SK-N-SH treated with all-trans-retinoic acid at 6 μM for 48 hours (cell line): ENCODE data around the gene BRSK1.

Source experiments
- BACH2 ChIP-seq: fragments of 250-450 bp; sonication (Bioruptor Pico); IDR thresholded peaks from 2 replicates; pipeline ENCODE4 v1.9.0; 2021; ENCODE audit warnings: mild to moderate bottlenecking, borderline replicate concordance
- GLIS3 ChIP-seq: fragments of 250-450 bp; sonication (Bioruptor Pico); IDR thresholded peaks from 2 replicates; pipeline ENCODE4 v1.5.0; 2020; ENCODE audit warnings: mild to moderate bottlenecking, moderate library complexity
- OSR1 ChIP-seq: fragments of 250-450 bp; sonication (Bioruptor Pico); IDR thresholded peaks from 2 replicates; pipeline ENCODE4 v1.8.0; 2022; ENCODE audit warnings: moderate library complexity, mild to moderate bottlenecking, inconsistent platforms
- PPARA ChIP-seq: fragments of 250-450 bp; sonication (Bioruptor Pico); IDR thresholded peaks from 2 replicates; pipeline ENCODE4 v1.5.0; 2020; ENCODE audit warnings: mild to moderate bottlenecking, borderline replicate concordance
- RARB ChIP-seq: fragments of 250-450 bp; sonication (Bioruptor Pico); IDR thresholded peaks from 2 replicates; pipeline ENCODE4 v1.8.0; 2021; ENCODE audit warnings: mild to moderate bottlenecking, moderate library complexity
- SNAI2 ChIP-seq: fragments of 250-450 bp; sonication (Bioruptor Pico); IDR thresholded peaks from 2 replicates; pipeline ENCODE4 v1.5.0; 2020; ENCODE audit warnings: mild to moderate bottlenecking, moderate library complexity
- TCF4 ChIP-seq: fragments of 250-450 bp; sonication (Bioruptor Pico); IDR thresholded peaks from 2 replicates; pipeline ENCODE4 v1.8.0; 2021; ENCODE audit warnings: mild to moderate bottlenecking, moderate library complexity, borderline replicate concordance
- TOX ChIP-seq: fragments of 250-450 bp; sonication (Bioruptor Pico); IDR thresholded peaks from 2 replicates; pipeline ENCODE4 v1.8.0; 2021; ENCODE audit warnings: mild to moderate bottlenecking, moderate library complexity, borderline replicate concordance
- ZFP3 ChIP-seq: fragments of 250-450 bp; sonication (Bioruptor Pico); IDR thresholded peaks from 2 replicates; pipeline ENCODE4 v1.5.0; 2020; ENCODE audit warnings: mild to moderate bottlenecking, moderate library complexity
- ZFP30 ChIP-seq: fragments of 450-650 bp; formaldehyde crosslinking; IDR thresholded peaks from 2 replicates; pipeline ENCODE4 v1.5.0; 2022; ENCODE audit warnings: mild to moderate bottlenecking, moderate library complexity
- TF ChIP-seq, protein P1 (sequence below): fragments of 250-450 bp; sonication (Bioruptor Pico); IDR thresholded peaks from 2 replicates; pipeline ENCODE4 v1.5.1; 2020; ENCODE audit warnings: low read depth, mild to moderate bottlenecking, moderate library complexity
- TF ChIP-seq, protein P2 (sequence below): fragments of 250-450 bp; sonication (Bioruptor Pico); IDR thresholded peaks from 2 replicates; pipeline ENCODE4 v1.5.0; 2020; ENCODE audit warnings: mild to moderate bottlenecking, moderate library complexity
- TF ChIP-seq, protein P3 (sequence below): fragments of 250-450 bp; sonication (Bioruptor Pico); IDR thresholded peaks from 2 replicates; pipeline ENCODE4 v1.8.0; 2020; ENCODE audit warnings: mild to moderate bottlenecking, moderate library complexity, borderline replicate concordance

DNA sequence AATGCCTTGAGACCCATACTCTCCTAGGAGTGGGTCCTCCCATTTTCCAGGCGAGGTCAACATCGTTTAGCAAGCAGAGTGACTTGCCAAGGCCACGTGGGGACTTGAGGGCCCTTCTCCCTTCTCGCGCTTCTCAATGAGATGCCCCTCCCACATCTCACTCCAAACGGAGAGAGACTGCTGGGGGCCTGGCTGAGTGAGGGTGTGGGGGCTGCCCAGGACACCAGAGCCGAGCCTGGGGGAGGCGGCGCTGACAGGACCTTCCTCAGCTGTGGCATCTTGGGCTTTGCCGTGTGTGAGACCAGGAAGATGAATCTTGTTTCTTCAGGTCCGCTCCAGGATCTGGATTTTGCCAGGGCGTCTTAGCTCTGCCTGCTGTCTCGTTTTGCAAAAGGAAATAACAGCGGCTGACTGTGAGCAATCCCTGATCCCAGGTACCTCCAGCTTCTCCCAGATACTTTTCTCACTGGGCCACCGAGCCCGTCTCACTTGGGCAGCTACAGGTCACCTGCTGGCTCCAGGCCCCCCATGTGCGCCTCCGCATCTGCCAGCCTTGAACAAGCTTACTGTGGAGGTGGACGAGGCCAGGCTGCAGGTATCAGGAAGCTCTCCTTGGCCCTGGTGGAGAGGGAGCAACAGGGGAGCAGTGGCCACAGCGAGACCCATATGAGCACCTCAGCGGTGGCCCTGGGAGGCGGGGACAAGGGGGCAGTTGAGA, 64.7 kb downstream of the BRSK1 start:
- no peak for TF ChIP-seq GLIS3
- TF ChIP-seq, protein P1, sequence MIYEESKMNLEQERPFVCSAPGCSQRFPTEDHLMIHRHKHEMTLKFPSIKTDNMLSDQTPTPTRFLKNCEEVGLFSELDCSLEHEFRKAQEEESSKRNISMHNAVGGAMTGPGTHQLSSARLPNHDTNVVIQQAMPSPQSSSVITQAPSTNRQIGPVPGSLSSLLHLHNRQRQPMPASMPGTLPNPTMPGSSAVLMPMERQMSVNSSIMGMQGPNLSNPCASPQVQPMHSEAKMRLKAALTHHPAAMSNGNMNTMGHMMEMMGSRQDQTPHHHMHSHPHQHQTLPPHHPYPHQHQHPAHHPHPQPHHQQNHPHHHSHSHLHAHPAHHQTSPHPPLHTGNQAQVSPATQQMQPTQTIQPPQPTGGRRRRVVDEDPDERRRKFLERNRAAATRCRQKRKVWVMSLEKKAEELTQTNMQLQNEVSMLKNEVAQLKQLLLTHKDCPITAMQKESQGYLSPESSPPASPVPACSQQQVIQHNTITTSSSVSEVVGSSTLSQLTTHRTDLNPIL (CRISPR knock-in tag), result no peak
- TF ChIP-seq SNAI2 (CRISPR knock-in tag), result no peak
- TF ChIP-seq PPARA (CRISPR knock-in tag), result no peak
- no peak for TF ChIP-seq ZFP3 (CRISPR knock-in tag)
- no peak for TF ChIP-seq RARB (CRISPR knock-in tag)
- no peak for TF ChIP-seq ZFP30 (CRISPR knock-in tag)
- no peak for TF ChIP-seq TOX (CRISPR knock-in tag)
- TF ChIP-seq BACH2 (CRISPR knock-in tag), result no peak
- TF ChIP-seq, protein P2, sequence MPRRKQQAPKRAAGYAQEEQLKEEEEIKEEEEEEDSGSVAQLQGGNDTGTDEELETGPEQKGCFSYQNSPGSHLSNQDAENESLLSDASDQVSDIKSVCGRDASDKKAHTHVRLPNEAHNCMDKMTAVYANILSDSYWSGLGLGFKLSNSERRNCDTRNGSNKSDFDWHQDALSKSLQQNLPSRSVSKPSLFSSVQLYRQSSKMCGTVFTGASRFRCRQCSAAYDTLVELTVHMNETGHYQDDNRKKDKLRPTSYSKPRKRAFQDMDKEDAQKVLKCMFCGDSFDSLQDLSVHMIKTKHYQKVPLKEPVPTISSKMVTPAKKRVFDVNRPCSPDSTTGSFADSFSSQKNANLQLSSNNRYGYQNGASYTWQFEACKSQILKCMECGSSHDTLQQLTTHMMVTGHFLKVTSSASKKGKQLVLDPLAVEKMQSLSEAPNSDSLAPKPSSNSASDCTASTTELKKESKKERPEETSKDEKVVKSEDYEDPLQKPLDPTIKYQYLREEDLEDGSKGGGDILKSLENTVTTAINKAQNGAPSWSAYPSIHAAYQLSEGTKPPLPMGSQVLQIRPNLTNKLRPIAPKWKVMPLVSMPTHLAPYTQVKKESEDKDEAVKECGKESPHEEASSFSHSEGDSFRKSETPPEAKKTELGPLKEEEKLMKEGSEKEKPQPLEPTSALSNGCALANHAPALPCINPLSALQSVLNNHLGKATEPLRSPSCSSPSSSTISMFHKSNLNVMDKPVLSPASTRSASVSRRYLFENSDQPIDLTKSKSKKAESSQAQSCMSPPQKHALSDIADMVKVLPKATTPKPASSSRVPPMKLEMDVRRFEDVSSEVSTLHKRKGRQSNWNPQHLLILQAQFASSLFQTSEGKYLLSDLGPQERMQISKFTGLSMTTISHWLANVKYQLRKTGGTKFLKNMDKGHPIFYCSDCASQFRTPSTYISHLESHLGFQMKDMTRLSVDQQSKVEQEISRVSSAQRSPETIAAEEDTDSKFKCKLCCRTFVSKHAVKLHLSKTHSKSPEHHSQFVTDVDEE (CRISPR knock-in tag), result no peak
- no peak for TF ChIP-seq OSR1 (CRISPR knock-in tag)
- TF ChIP-seq, protein P3, sequence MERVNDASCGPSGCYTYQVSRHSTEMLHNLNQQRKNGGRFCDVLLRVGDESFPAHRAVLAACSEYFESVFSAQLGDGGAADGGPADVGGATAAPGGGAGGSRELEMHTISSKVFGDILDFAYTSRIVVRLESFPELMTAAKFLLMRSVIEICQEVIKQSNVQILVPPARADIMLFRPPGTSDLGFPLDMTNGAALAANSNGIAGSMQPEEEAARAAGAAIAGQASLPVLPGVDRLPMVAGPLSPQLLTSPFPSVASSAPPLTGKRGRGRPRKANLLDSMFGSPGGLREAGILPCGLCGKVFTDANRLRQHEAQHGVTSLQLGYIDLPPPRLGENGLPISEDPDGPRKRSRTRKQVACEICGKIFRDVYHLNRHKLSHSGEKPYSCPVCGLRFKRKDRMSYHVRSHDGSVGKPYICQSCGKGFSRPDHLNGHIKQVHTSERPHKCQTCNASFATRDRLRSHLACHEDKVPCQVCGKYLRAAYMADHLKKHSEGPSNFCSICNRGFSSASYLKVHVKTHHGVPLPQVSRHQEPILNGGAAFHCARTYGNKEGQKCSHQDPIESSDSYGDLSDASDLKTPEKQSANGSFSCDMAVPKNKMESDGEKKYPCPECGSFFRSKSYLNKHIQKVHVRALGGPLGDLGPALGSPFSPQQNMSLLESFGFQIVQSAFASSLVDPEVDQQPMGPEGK (CRISPR knock-in tag), result no peak
- TF ChIP-seq TCF4, result no peak
